ENCODE measurements around the gene TMSB4X.

DNA sequence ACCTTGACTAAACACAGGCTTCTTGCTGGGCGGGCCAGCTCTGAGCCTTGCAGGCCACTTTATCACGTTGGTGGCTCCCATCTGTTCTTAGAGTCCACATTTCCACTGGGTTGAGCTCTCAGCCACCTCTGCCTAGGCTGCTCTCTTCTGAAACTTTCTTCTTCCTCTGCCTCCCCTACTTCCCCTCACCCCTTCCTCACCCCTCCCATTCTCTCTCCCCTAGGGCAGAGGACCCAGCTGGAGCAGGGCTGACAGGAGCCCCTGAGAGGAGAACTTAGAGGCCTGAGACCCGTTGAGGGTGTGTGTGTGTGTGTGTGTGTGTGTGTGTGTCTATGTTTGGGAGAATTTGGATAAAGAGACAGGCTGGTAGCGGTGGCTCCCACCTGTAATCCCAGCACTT, 19.9 kb upstream of the TMSB4X start:
- TF ChIP-seq, protein P1, sequence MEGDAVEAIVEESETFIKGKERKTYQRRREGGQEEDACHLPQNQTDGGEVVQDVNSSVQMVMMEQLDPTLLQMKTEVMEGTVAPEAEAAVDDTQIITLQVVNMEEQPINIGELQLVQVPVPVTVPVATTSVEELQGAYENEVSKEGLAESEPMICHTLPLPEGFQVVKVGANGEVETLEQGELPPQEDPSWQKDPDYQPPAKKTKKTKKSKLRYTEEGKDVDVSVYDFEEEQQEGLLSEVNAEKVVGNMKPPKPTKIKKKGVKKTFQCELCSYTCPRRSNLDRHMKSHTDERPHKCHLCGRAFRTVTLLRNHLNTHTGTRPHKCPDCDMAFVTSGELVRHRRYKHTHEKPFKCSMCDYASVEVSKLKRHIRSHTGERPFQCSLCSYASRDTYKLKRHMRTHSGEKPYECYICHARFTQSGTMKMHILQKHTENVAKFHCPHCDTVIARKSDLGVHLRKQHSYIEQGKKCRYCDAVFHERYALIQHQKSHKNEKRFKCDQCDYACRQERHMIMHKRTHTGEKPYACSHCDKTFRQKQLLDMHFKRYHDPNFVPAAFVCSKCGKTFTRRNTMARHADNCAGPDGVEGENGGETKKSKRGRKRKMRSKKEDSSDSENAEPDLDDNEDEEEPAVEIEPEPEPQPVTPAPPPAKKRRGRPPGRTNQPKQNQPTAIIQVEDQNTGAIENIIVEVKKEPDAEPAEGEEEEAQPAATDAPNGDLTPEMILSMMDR (IDR thresholded peaks at IDR 0.05), result no peak
- TF ChIP-seq POLR2A (IDR thresholded peaks at IDR 0.05), result no peak

All from esophagus squamous epithelium (tissue), 4 donors.